ENCODE data around the gene AMBP.

Gene AMBP

GRCh38 chr9:114112778-114113584 is 34.9 kb upstream of the AMBP start:
- no peak for DNase-seq

GRCh38 chr9:114112325-114112724 is 34.2 kb upstream of the AMBP start:
- no peak for DNase-seq

GRCh38 chr9:114110180-114110579 is 32.1 kb upstream of the AMBP start:
- no peak for DNase-seq

GRCh38 chr9:114109124-114109523 is 31.0 kb upstream of the AMBP start:
- DNase-seq: no peak

- DNase-seq: peak; percentile 72 to 89 (median 84)
Observed at GRCh38 chr9:114108016-114108833, 30.1 kb upstream of the AMBP start.

- no peak for DNase-seq
Observed at GRCh38 chr9:114107286-114108001, 29.3 kb upstream of the AMBP start.

GRCh38 chr9:114105236-114105635 is 27.1 kb upstream of the AMBP start:
- DNase-seq: no peak

- DNase-seq: no peak
Observed at GRCh38 chr9:114102484-114102883, 24.4 kb upstream of the AMBP start.

- no peak for DNase-seq
Observed at GRCh38 chr9:114100536-114100935, 22.4 kb upstream of the AMBP start.

GRCh38 chr9:114099669-114100270 is 21.7 kb upstream of the AMBP start:
- DNase-seq: no peak

GRCh38 chr9:114098936-114099668 is 21.0 kb upstream of the AMBP start, which contains the start of gene KIF12:
Gene KIF12, minus strand, starts transcription at chr9:114099292. Its CDS starts 16 bp downstream, at chr9:114099276.
- no peak for DNase-seq

GRCh38 chr9:114098021-114098935 is 20.2 kb upstream of the AMBP start:
- DNase-seq: peak; percentile 5 to 47 (median 24)

- DNase-seq: peak in 1 of 4 experiments; percentile 7
Observed at GRCh38 chr9:114097613-114098020, 19.5 kb upstream of the AMBP start.

GRCh38 chr9:114096866-114097612 is 18.9 kb upstream of the AMBP start:
- DNase-seq: no peak

- DNase-seq: no peak
Observed at GRCh38 chr9:114096041-114096511, 18.0 kb upstream of the AMBP start.

GRCh38 chr9:114094971-114095370 is 16.9 kb upstream of the AMBP start:
- DNase-seq: no peak

GRCh38 chr9:114093761-114094505 is 15.8 kb upstream of the AMBP start:
- DNase-seq: no peak

GRCh38 chr9:114093031-114093471 is 15.0 kb upstream of the AMBP start:
- no peak for DNase-seq

- no peak for DNase-seq
Observed at GRCh38 chr9:114092336-114092735, 14.2 kb upstream of the AMBP start.
